CD4-positive, CD25-positive, alpha-beta regulatory T cell (primary cell): ENCODE data around the gene AP5Z1. TPM values are rescaled to one million over a fixed set of nuclear protein-coding genes. Genes with fewer than 3 reads are reported as not detected.

ENCODE experiments used
- ATAC-seq, 2 donors: fragments of 150-1000 bp; cut with Tn5 transposase; one replicate each; pipeline ENCODE4 v1.10.0; 2021; ENCODE audit warnings: low read depth in 2 of 2, moderate number of reproducible peaks in 2 of 2, moderate library complexity in 1 of 2
- DNase-seq, 3 donors: peaks; one replicate each; pipeline versions ENCODE4 v3.0.0 to v3.0.0-alpha.2; 2012 to 2022; ENCODE audit warnings: mixed read lengths in 1 of 3
- H3K27ac ChIP-seq: one replicate; pipeline ENCODE4 v1.7.0; 2013; ENCODE audit warnings: mild to moderate bottlenecking, low read length; ENCODE audit not compliant: insufficient read depth, poor library complexity, severe bottlenecking
- H3K27me3 ChIP-seq: one replicate; pipeline ENCODE4 v1.7.0; 2013; ENCODE audit warnings: low read length; ENCODE audit not compliant: control insufficient read depth, insufficient read depth
- H3K36me3 ChIP-seq: one replicate; pipeline ENCODE4 v1.7.0; 2013; ENCODE audit warnings: mild to moderate bottlenecking, low read length, moderate library complexity; ENCODE audit not compliant: control insufficient read depth, insufficient read depth
- H3K4me1 ChIP-seq: 2 replicates; pipeline ENCODE4 v1.7.0; 2013; ENCODE audit warnings: mild to moderate bottlenecking, low read length; ENCODE audit not compliant: insufficient read depth, control insufficient read depth, poor library complexity, severe bottlenecking
- H3K4me3 ChIP-seq: one replicate; pipeline ENCODE4 v1.7.0; 2013; ENCODE audit warnings: low read depth, mild to moderate bottlenecking, low read length, moderate library complexity
- H3K9me3 ChIP-seq, 2 experiments: 1 replicate in 1 of 2; 2 replicates in 1 of 2; pipeline ENCODE4 v1.7.0; 2013; ENCODE audit warnings: low read length in 2 of 2, mild to moderate bottlenecking in 1 of 2, moderate library complexity in 1 of 2; ENCODE audit not compliant: control insufficient read depth in 2 of 2
- H3K27ac Mint-ChIP-seq, 3 donors: one replicate each; pipeline ENCODE4 v1.8.0; 2020 to 2022; ENCODE audit warnings: mild to moderate bottlenecking in 3 of 3, mixed read lengths in 3 of 3, moderate library complexity in 2 of 3
- H3K27me3 Mint-ChIP-seq: one replicate; pipeline ENCODE4 v1.8.0; 2022; ENCODE audit warnings: mild to moderate bottlenecking, mixed read lengths
- H3K36me3 Mint-ChIP-seq: one replicate; pipeline ENCODE4 v1.8.0; 2020; ENCODE audit warnings: mixed read lengths
- H3K4me1 Mint-ChIP-seq, 4 donors: one replicate each; pipeline ENCODE4 v1.8.0; 2020 to 2022; ENCODE audit warnings: mixed read lengths in 4 of 4, mild to moderate bottlenecking in 1 of 4
- H3K4me3 Mint-ChIP-seq, 4 donors: one replicate each; pipeline ENCODE4 v1.8.0; 2020 to 2022; ENCODE audit warnings: mild to moderate bottlenecking in 4 of 4, mixed read lengths in 4 of 4, moderate library complexity in 3 of 4
- H3K9me3 Mint-ChIP-seq, 7 donors: one replicate each; pipeline ENCODE4 v1.8.0; 2020 to 2022; ENCODE audit warnings: mixed read lengths in 7 of 7, mild to moderate bottlenecking in 3 of 7, moderate library complexity in 2 of 7
- polyA plus RNA-seq, 4 donors: library from polyadenylated mRNA; unstranded; fragments of 300-500 nt; fragmentation: Illumina TruSeq; gene quantifications; one replicate each; pipeline ENCODE4 v1.2.3, GENCODE V29; 2021
- total RNA-seq: library from RNA; stranded (reverse); gene quantifications from one replicate; pipeline ENCODE4 v1.2.3, GENCODE V29; 2022

The AP5Z1 gene
- total and polyA plus RNA-seq, 5 donors from 2014 or later = 36.3 to 130 (median 47.1) TPM

- no peak for ATAC-seq
These were observed 20.9 kb upstream of the AP5Z1 start for GRCh38 chr7:4754433-4755010.

GRCh38 chr7:4755045-4755444, 20.4 kb upstream of the AP5Z1 start:
- H3K36me3 Mint-ChIP-seq = peaks cover 22% of the 10 kb centered on the region
- peaks cover 13% of the 10 kb centered on the region for H3K4me1 ChIP-seq
- no peak overlapping the region for H3K27ac Mint-ChIP-seq
- no peaks in the 10 kb centered on the region for H3K9me3 Mint-ChIP-seq
- H3K27me3 ChIP-seq = no peaks in the 10 kb centered on the region
- H3K4me1 Mint-ChIP-seq = peaks cover 0 to 15% (median 6%) of the 10 kb centered on the region in 4 donors
- DNase-seq (no peak), ATAC-seq (no peak)
- H3K4me3 ChIP-seq = no peak overlapping the region
- H3K36me3 ChIP-seq = peaks cover 47% of the 10 kb centered on the region
- no peak overlapping the region for H3K4me3 Mint-ChIP-seq
- H3K9me3 ChIP-seq = no peaks in the 10 kb centered on the region
- no peak overlapping the region for H3K27ac ChIP-seq
- no peaks in the 10 kb centered on the region for H3K27me3 Mint-ChIP-seq

More at GRCh38 chr7:4754433-4755010, 20.9 kb upstream of the AP5Z1 start:
- Histone ChIP-seq H3K27ac (no peak overlapping the region), H3K4me1 (peaks cover 13% of the 10 kb centered on the region), H3K36me3 (peaks cover 42% of the 10 kb centered on the region), H3K9me3 (no peaks in the 10 kb centered on the region), H3K4me3 (no peak overlapping the region), H3K27me3 (no peaks in the 10 kb centered on the region)
- Mint-ChIP-seq H3K9me3 (no peaks in the 10 kb centered on the region), H3K4me1 (peaks cover 0 to 15% (median 6%) of the 10 kb centered on the region in 4 donors), H3K27me3 (no peaks in the 10 kb centered on the region), H3K36me3 (peaks cover 17% of the 10 kb centered on the region), H3K4me3 (no peak overlapping the region), H3K27ac (no peak overlapping the region)
- DNase-seq = no peak

- ATAC-seq = no peak
- no peaks in the 10 kb centered on the region for H3K27me3 ChIP-seq
- H3K27ac Mint-ChIP-seq = peak overlapping the region in 1 of 3 donors; percentile 52
- no peaks in the 10 kb centered on the region for H3K27me3 Mint-ChIP-seq
- peaks cover 68% of the 10 kb centered on the region for H3K36me3 ChIP-seq
- peaks cover 37% of the 10 kb centered on the region for H3K36me3 Mint-ChIP-seq
- H3K4me1 ChIP-seq = peaks cover 11% of the 10 kb centered on the region
- peaks cover 0 to 2% (median 0%) of the 10 kb centered on the region in 7 donors for H3K9me3 Mint-ChIP-seq
- H3K27ac ChIP-seq = no peak overlapping the region
- H3K9me3 ChIP-seq = no peaks in the 10 kb centered on the region
- no peak overlapping the region for H3K4me3 Mint-ChIP-seq
- DNase-seq = no peak
- H3K4me1 Mint-ChIP-seq = peaks cover 0 to 9% (median 2%) of the 10 kb centered on the region in 4 donors
- no peak overlapping the region for H3K4me3 ChIP-seq
These were observed 17.3 kb upstream of the AP5Z1 start for GRCh38 chr7:4758111-4758510.

- Mint-ChIP-seq H3K4me1 (peaks cover 0 to 4% (median under 1%) of the 10 kb centered on the region in 4 donors), H3K9me3 (peaks cover 0 to 2% (median 0%) of the 10 kb centered on the region in 7 donors), H3K4me3 (no peak overlapping the region), H3K27me3 (no peaks in the 10 kb centered on the region), H3K27ac (no peak overlapping the region), H3K36me3 (peaks cover 33% of the 10 kb centered on the region)
- Histone ChIP-seq H3K27me3 (no peaks in the 10 kb centered on the region), H3K27ac (no peak overlapping the region), H3K36me3 (peaks cover 74% of the 10 kb centered on the region), H3K4me1 (peaks cover 4% of the 10 kb centered on the region), H3K4me3 (no peak overlapping the region), H3K9me3 (no peaks in the 10 kb centered on the region)
- ATAC-seq = no peak
- no peak for DNase-seq
These were observed 16.6 kb upstream of the AP5Z1 start for GRCh38 chr7:4758791-4759190.

GRCh38 chr7:4759211-4759610, 16.2 kb upstream of the AP5Z1 start:
- DNase-seq (no peak), ATAC-seq (no peak)
- Mint-ChIP-seq H3K4me3 (no peak overlapping the region), H3K27ac (no peak overlapping the region), H3K4me1 (peaks cover 0 to 2% (median 0%) of the 10 kb centered on the region in 4 donors), H3K9me3 (peaks cover 0 to 2% (median 0%) of the 10 kb centered on the region in 7 donors), H3K27me3 (no peaks in the 10 kb centered on the region), H3K36me3 (peaks cover 33% of the 10 kb centered on the region)
- Histone ChIP-seq H3K27ac (no peak overlapping the region), H3K9me3 (no peaks in the 10 kb centered on the region), H3K36me3 (peaks cover 78% of the 10 kb centered on the region), H3K4me3 (no peak overlapping the region), H3K27me3 (no peaks in the 10 kb centered on the region), H3K4me1 (no peaks in the 10 kb centered on the region)

GRCh38 chr7:4760952-4761351, 14.5 kb upstream of the AP5Z1 start:
- Histone ChIP-seq H3K4me3 (no peak overlapping the region), H3K27me3 (no peaks in the 10 kb centered on the region), H3K9me3 (no peaks in the 10 kb centered on the region), H3K27ac (no peak overlapping the region), H3K4me1 (no peaks in the 10 kb centered on the region), H3K36me3 (peaks cover 64% of the 10 kb centered on the region)
- no peak for ATAC-seq
- peaks cover 30% of the 10 kb centered on the region for H3K36me3 Mint-ChIP-seq
- H3K4me1 Mint-ChIP-seq = no peaks in the 10 kb centered on the region
- H3K4me3 Mint-ChIP-seq = no peak overlapping the region
- no peak for DNase-seq
- peaks cover 0 to 2% (median 0%) of the 10 kb centered on the region in 7 donors for H3K9me3 Mint-ChIP-seq
- no peak overlapping the region for H3K27ac Mint-ChIP-seq
- H3K27me3 Mint-ChIP-seq = no peaks in the 10 kb centered on the region

DNA sequence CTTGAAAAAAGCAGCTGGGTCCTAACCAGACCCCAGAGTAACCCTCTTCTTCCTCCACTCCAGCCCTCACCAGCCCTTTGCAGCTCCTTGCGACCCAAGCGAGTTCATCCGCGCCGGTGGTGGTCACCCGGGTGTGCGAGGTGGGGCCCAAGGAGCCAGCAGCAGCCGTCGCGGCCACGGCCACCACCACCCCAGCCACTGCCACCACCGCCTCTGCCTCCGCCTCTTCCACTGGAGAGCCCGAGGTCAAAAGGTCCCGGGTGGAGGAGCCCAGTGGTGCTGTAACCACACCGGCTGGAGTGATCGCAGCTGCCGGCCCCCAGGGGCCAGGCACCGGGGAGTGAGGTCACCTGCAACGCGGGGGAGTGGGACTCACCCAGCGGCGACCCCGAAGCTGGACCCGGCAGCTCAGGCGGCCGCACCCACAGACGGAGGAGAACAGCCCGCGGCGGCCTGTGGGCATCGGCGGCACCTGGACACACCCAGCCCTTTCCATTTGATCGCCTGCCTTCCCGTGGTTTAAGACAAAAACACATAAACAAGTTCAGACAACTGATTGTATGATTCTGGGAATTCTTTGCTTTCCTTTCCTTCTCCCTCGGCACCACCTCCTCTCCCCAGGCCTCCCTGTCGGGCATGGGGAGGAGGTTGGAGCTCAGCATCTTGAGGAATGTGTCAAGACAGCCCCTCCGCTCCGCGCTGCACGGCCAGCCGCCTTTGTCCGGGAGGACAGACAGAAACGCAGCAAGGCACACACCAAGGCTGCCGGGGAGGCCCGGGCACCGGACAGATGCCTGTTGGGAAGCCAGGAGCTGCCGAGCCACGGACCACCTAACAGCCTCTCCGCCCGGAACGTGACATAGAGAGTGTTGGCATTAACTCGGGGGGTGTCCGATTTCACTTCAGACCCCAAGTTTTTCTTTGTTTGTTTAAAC, 13.0 kb upstream of the AP5Z1 start:
- ATAC-seq (no peak), DNase-seq (no peak)
- peaks cover 0 to 4% (median 0%) of the 10 kb centered on the region in 7 donors for H3K9me3 Mint-ChIP-seq
- H3K4me1 Mint-ChIP-seq = peaks cover 0 to 2% (median 0%) of the 10 kb centered on the region in 4 donors
- H3K36me3 Mint-ChIP-seq = peaks cover 26% of the 10 kb centered on the region
- no peak overlapping the region for H3K4me3 Mint-ChIP-seq
- no peaks in the 10 kb centered on the region for H3K27me3 Mint-ChIP-seq
- H3K9me3 ChIP-seq = no peaks in the 10 kb centered on the region
- peaks cover 56% of the 10 kb centered on the region for H3K36me3 ChIP-seq
- H3K4me3 ChIP-seq = no peak overlapping the region
- H3K27ac ChIP-seq = no peak overlapping the region
- H3K27ac Mint-ChIP-seq = peak overlapping the region in 1 of 3 donors; percentile 25
- no peaks in the 10 kb centered on the region for H3K4me1 ChIP-seq
- H3K27me3 ChIP-seq = no peaks in the 10 kb centered on the region
